Chondrocyte (in vitro differentiated cells): Measurements from ENCODE around the gene PPP2R3C. TPM values are rescaled to one million over a fixed set of nuclear protein-coding genes. Genes with fewer than 3 reads are reported as not detected.

Experiments
- DNase-seq: peaks from one replicate; pipeline ENCODE4 v3.0.0; 2021; ENCODE audit warnings: mixed read lengths, low spot score
- H3K27ac Mint-ChIP-seq: one replicate; pipeline ENCODE4 v1.8.0; 2021; ENCODE audit warnings: mild to moderate bottlenecking, moderate library complexity, mixed read lengths; ENCODE audit not compliant: unreplicated experiment
- H3K27me3 Mint-ChIP-seq: 2 replicates; pipeline ENCODE4 v1.8.0; 2021; ENCODE audit warnings: low read depth, mixed read lengths
- H3K36me3 Mint-ChIP-seq: 2 replicates; pipeline ENCODE4 v1.8.0; 2021; ENCODE audit warnings: low read depth, mixed read lengths
- H3K4me1 Mint-ChIP-seq: 2 replicates; pipeline ENCODE4 v1.8.0; 2021; ENCODE audit warnings: low read depth, mild to moderate bottlenecking, mixed read lengths
- H3K4me3 Mint-ChIP-seq: one replicate; pipeline ENCODE4 v1.8.0; 2021; ENCODE audit warnings: mild to moderate bottlenecking, moderate library complexity, mixed read lengths; ENCODE audit not compliant: unreplicated experiment
- H3K9me3 Mint-ChIP-seq: 2 replicates; pipeline ENCODE4 v1.8.0; 2021; ENCODE audit warnings: low read depth, mixed read lengths
- CTCF ChIP-seq: fragments of 200-600 bp; sonication (generic); IDR thresholded peaks from 2 replicates; pipeline ENCODE4 v1.5.0; 2021; ENCODE audit warnings: antibody characterized with exemption, mild to moderate bottlenecking, moderate library complexity
- long read RNA-seq: library from polyadenylated mRNA; stranded (forward); transcript quantifications from one replicate; pipeline ENCODE4 v2.0.0, GENCODE V29; 2021
- total RNA-seq: library from RNA; stranded (reverse); gene quantifications from 3 replicates; pipeline ENCODE4 v1.2.1, GENCODE V29; 2021

The PPP2R3C gene
- 30.5 to 44.2 TPM (median 37.4 TPM) in 3 replicates for total RNA-seq
- long read RNA-seq, transcript PPP2R3C-217 (12 exons, 1,846 nt): minor isoform, 6 of 81 reads
- long read RNA-seq, transcript PPP2R3C-201 (13 exons, 1,839 nt): major isoform, 36 of 81 reads
- long read RNA-seq, partial matches to known transcripts: 4 of 81 reads
- long read RNA-seq, other reads (novel, unspliced or antisense): 32 of 81 reads

- peaks cover 10% of the 10 kb centered on the region for H3K36me3 Mint-ChIP-seq
- H3K4me1 Mint-ChIP-seq: peaks cover 63% of the 10 kb centered on the region
- H3K27me3 Mint-ChIP-seq: no peaks in the 10 kb centered on the region
- TF ChIP-seq CTCF: no peak
- peak; percentile 95 for DNase-seq
- H3K9me3 Mint-ChIP-seq: no peaks in the 10 kb centered on the region
- H3K4me3 Mint-ChIP-seq: peak within 1 kb of the TSS; percentile 97
- peak within 1 kb of the TSS; percentile 99 for H3K27ac Mint-ChIP-seq
Measured at GRCh38 chr14:35121887-35122695, at the start of gene PPP2R3C, which contains the start of gene PRORP. Gene PPP2R3C (minus strand): TSS chr14:35121990. CDS start chr14:35121959, 31 bp downstream. Gene PRORP (plus strand): TSS chr14:35122552. CDS start chr14:35123246, 694 bp downstream.

GRCh38 chr14:35167496-35167895 is 45.7 kb upstream of the PPP2R3C start:
- Mint-ChIP-seq H3K4me3 (no peak overlapping the region), H3K27ac (no peak overlapping the region), H3K36me3 (peaks cover 14% of the 10 kb centered on the region), H3K4me1 (no peaks in the 10 kb centered on the region), H3K9me3 (peaks cover 3% of the 10 kb centered on the region), H3K27me3 (no peaks in the 10 kb centered on the region)
- no peak for DNase-seq
- TF ChIP-seq CTCF: no peak

GRCh38 chr14:35164849-35165248 is 43.1 kb upstream of the PPP2R3C start:
- Mint-ChIP-seq H3K4me3 (no peak overlapping the region), H3K27ac (no peak overlapping the region), H3K9me3 (peaks cover 3% of the 10 kb centered on the region), H3K4me1 (peaks cover 11% of the 10 kb centered on the region), H3K36me3 (peaks cover 14% of the 10 kb centered on the region), H3K27me3 (no peaks in the 10 kb centered on the region)
- no peak for TF ChIP-seq CTCF
- no peak for DNase-seq

- H3K27ac Mint-ChIP-seq: no peak overlapping the region
- no peak for TF ChIP-seq CTCF
- no peaks in the 10 kb centered on the region for H3K9me3 Mint-ChIP-seq
- H3K4me3 Mint-ChIP-seq: no peak overlapping the region
- H3K4me1 Mint-ChIP-seq: peaks cover 22% of the 10 kb centered on the region
- DNase-seq: no peak
- peaks cover 17% of the 10 kb centered on the region for H3K36me3 Mint-ChIP-seq
- H3K27me3 Mint-ChIP-seq: no peaks in the 10 kb centered on the region
Measured at GRCh38 chr14:35163384-35163783, 41.6 kb upstream of the PPP2R3C start.

- H3K4me1 Mint-ChIP-seq: peaks cover 26% of the 10 kb centered on the region
Measured at GRCh38 chr14:35161231-35161630, 39.4 kb upstream of the PPP2R3C start.

More at GRCh38 chr14:35161231-35161630, 39.4 kb upstream of the PPP2R3C start:
- no peak overlapping the region for H3K4me3 Mint-ChIP-seq
- no peak for TF ChIP-seq CTCF
- H3K9me3 Mint-ChIP-seq: no peaks in the 10 kb centered on the region
- no peak for DNase-seq
- H3K36me3 Mint-ChIP-seq: peaks cover 15% of the 10 kb centered on the region
- no peaks in the 10 kb centered on the region for H3K27me3 Mint-ChIP-seq
- H3K27ac Mint-ChIP-seq: no peak overlapping the region
